Thyroid gland (tissue), 4 donors: ENCODE results near the gene CDH20.

Source experiments
- POLR2A ChIP-seq, 2 donors: fragments of 450-650 bp; IDR thresholded peaks; one replicate each; pipeline ENCODE4 v1.6.1; 2017; ENCODE audit warnings: antibody characterized with exemption in 2 of 2, mild to moderate bottlenecking in 2 of 2, moderate library complexity in 1 of 2
- TF ChIP-seq, protein P1 (sequence below), 6 experiments: fragments of 200-600 bp in 3 of 6; fragments of 450-650 bp in 3 of 6; sonication (generic) in 3 of 6; IDR thresholded peaks; one replicate each; pipeline ENCODE4 v1.5.1; 2016 to 2019; ENCODE audit warnings: antibody characterized with exemption in 6 of 6, mild to moderate bottlenecking in 2 of 6, inconsistent platforms in 1 of 6, moderate library complexity in 1 of 6

GRCh38 chr18:61474918-61475317, 141.7 kb downstream of the CDH20 start:
- TF ChIP-seq, protein P1, sequence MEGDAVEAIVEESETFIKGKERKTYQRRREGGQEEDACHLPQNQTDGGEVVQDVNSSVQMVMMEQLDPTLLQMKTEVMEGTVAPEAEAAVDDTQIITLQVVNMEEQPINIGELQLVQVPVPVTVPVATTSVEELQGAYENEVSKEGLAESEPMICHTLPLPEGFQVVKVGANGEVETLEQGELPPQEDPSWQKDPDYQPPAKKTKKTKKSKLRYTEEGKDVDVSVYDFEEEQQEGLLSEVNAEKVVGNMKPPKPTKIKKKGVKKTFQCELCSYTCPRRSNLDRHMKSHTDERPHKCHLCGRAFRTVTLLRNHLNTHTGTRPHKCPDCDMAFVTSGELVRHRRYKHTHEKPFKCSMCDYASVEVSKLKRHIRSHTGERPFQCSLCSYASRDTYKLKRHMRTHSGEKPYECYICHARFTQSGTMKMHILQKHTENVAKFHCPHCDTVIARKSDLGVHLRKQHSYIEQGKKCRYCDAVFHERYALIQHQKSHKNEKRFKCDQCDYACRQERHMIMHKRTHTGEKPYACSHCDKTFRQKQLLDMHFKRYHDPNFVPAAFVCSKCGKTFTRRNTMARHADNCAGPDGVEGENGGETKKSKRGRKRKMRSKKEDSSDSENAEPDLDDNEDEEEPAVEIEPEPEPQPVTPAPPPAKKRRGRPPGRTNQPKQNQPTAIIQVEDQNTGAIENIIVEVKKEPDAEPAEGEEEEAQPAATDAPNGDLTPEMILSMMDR (IDR thresholded peaks at IDR 0.05), result no peak
- TF ChIP-seq POLR2A (IDR thresholded peaks at IDR 0.05), result no peak
